A549 (cell line): ENCODE measurements around the gene UGT1A4.

ENCODE experiments used
- CEBPB ChIP-seq, 2 experiments: fragments of >200 bp in 1 of 2; sonication (Bioruptor Twin) in 1 of 2; formaldehyde crosslinking in 1 of 2; IDR thresholded peaks; 2 replicates each; pipeline ENCODE4 v1.6.1; 2012 to 2016
- CTCF ChIP-seq: fragments of >200 bp; sonication (Bioruptor Twin); formaldehyde crosslinking; IDR thresholded peaks from 3 replicates; pipeline ENCODE4 v1.5.1; 2016
- MAFK ChIP-seq: fragments of 450-650 bp; IDR thresholded peaks from 2 replicates; pipeline ENCODE4 v1.6.1; 2014; ENCODE audit not compliant: partially characterized antibody

- TF ChIP-seq CTCF (no peak), CEBPB (IDR thresholded peaks at IDR 0.05) (no peak), MAFK (no peak)
Measured at GRCh38 chr2:233821709-233822100, 103.2 kb downstream of the UGT1A4 start.
